GM12878 (cell line): ENCODE results near the gene CRYBA1. TPM values are rescaled to one million over a fixed set of nuclear protein-coding genes. Genes with fewer than 3 reads are reported as not detected.

ENCODE experiments used
- polyA plus RNA-seq, 11 experiments: library from polyadenylated mRNA; depleted of rRNA in 4 of 11; unstranded in 6 of 11; stranded (reverse) in 5 of 11; fragments of >200 nt; fragmentation: Nextera tagmentation in 4 of 11; fragmentation: Illumina TruSeq in 1 of 11; extraction: Ambion mirVana in 4 of 11; extraction: Trizol in 1 of 11; gene quantifications; 1 replicate in 1 of 11; 2 replicates in 10 of 11; pipeline versions ENCODE4 v1.2.1 to v1.2.3, GENCODE V29; 2011 to 2016; ENCODE audit warnings: inconsistent platforms in 2 of 11, missing spikeins in 2 of 11, low read depth in 1 of 11
- total RNA-seq, 4 experiments: library from RNA; depleted of rRNA in 3 of 4; stranded (reverse); fragments of >200 nt in 3 of 4; fragmentation: Illumina TruSeq in 1 of 4; extraction: Trizol in 1 of 4; gene quantifications; 2 replicates each; pipeline versions ENCODE4 v1.2.1 to v1.2.3, GENCODE V29; 2013 to 2021

The CRYBA1 gene
- total and polyA plus RNA-seq, 10 of the 15 experiments (the other 5 are each of a cell fraction or from before 2014, with no cell fraction given) = not detected

Other genes starting within 250 kb of the CRYBA1 start
- gene SEZ6, start 240.8 kb upstream of the CRYBA1 start, total RNA-seq (2014; rRNA removed) = not detected in 2 replicates
- not detected in 2 replicates for gene SEZ6, start 240.8 kb upstream of the CRYBA1 start, total RNA-seq (2014; rRNA removed; fragmentation: Illumina TruSeq; extraction: Trizol)
- gene SEZ6, start 240.8 kb upstream of the CRYBA1 start, total RNA-seq (2021) = not detected in 2 replicates
- not detected in 2 replicates for gene SEZ6, start 240.8 kb upstream of the CRYBA1 start, polyA plus RNA-seq (2011; rRNA removed)
- gene SEZ6, start 240.8 kb upstream of the CRYBA1 start, polyA plus RNA-seq (2014; fragmentation: Illumina TruSeq; extraction: Trizol) = 0.09 TPM in 1 of 2 replicates, not detected in the other
- under 1 TPM; 0.05 to 0.24 TPM for gene SEZ6, start 240.8 kb upstream of the CRYBA1 start, polyA plus RNA-seq (2014; fragmentation: Nextera tagmentation; extraction: Ambion mirVana)
- 0.09 and 0.23 TPM in 2 replicates for gene SEZ6, start 240.8 kb upstream of the CRYBA1 start, polyA plus RNA-seq (2014; rRNA removed)
- gene SEZ6, start 240.8 kb upstream of the CRYBA1 start, polyA plus RNA-seq (2016; fragmentation: Nextera tagmentation; extraction: Ambion mirVana) = under 1 TPM; 0.36 to 0.87 TPM
- gene PIPOX, start 203.7 kb upstream of the CRYBA1 start, total RNA-seq (2014; rRNA removed) = 0.56 and 1.1 TPM in 2 replicates
- 0.67 and 0.83 TPM in 2 replicates for gene PIPOX, start 203.7 kb upstream of the CRYBA1 start, total RNA-seq (2014; rRNA removed; fragmentation: Illumina TruSeq; extraction: Trizol)
- 1.1 and 1.7 TPM in 2 replicates for gene PIPOX, start 203.7 kb upstream of the CRYBA1 start, total RNA-seq (2021)
- 1.3 and 1.4 TPM in 2 replicates for gene PIPOX, start 203.7 kb upstream of the CRYBA1 start, polyA plus RNA-seq (2011; rRNA removed)
- gene PIPOX, start 203.7 kb upstream of the CRYBA1 start, polyA plus RNA-seq (2014; fragmentation: Illumina TruSeq; extraction: Trizol) = 0.22 and 1.3 TPM in 2 replicates
- gene PIPOX, start 203.7 kb upstream of the CRYBA1 start, polyA plus RNA-seq (2014; fragmentation: Nextera tagmentation; extraction: Ambion mirVana) = under 1 TPM in 1 of 2 experiments, not detected in 1; 0.26 TPM
- 0.32 and 0.65 TPM in 2 replicates for gene PIPOX, start 203.7 kb upstream of the CRYBA1 start, polyA plus RNA-seq (2014; rRNA removed)
- under 1 TPM; 0.30 to 0.48 TPM for gene PIPOX, start 203.7 kb upstream of the CRYBA1 start, polyA plus RNA-seq (2016; fragmentation: Nextera tagmentation; extraction: Ambion mirVana)
- 42.8 and 43.5 TPM in 2 replicates for gene MYO18A, start 66.5 kb upstream of the CRYBA1 start, total RNA-seq (2014; rRNA removed)
- 21.5 and 24.4 TPM in 2 replicates for gene MYO18A, start 66.5 kb upstream of the CRYBA1 start, total RNA-seq (2014; rRNA removed; fragmentation: Illumina TruSeq; extraction: Trizol)
- 60.9 and 66.0 TPM in 2 replicates for gene MYO18A, start 66.5 kb upstream of the CRYBA1 start, total RNA-seq (2021)
- 4.6 and 9.8 TPM in 2 replicates for gene MYO18A, start 66.5 kb upstream of the CRYBA1 start, polyA plus RNA-seq (2011; rRNA removed)
- 23.0 and 31.3 TPM in 2 replicates for gene MYO18A, start 66.5 kb upstream of the CRYBA1 start, polyA plus RNA-seq (2014; fragmentation: Illumina TruSeq; extraction: Trizol)
- gene MYO18A, start 66.5 kb upstream of the CRYBA1 start, polyA plus RNA-seq (2014; fragmentation: Nextera tagmentation; extraction: Ambion mirVana) = 1 to 10 TPM; 2.9 to 3.9 TPM
- 31.2 and 42.9 TPM in 2 replicates for gene MYO18A, start 66.5 kb upstream of the CRYBA1 start, polyA plus RNA-seq (2014; rRNA removed)
- gene MYO18A, start 66.5 kb upstream of the CRYBA1 start, polyA plus RNA-seq (2016; fragmentation: Nextera tagmentation; extraction: Ambion mirVana) = 10 to 100 TPM; 23.2 to 24.6 TPM
- 26.2 and 30.8 TPM in 2 replicates for gene NUFIP2, start 47.3 kb downstream of the CRYBA1 start, total RNA-seq (2014; rRNA removed)
- gene NUFIP2, start 47.3 kb downstream of the CRYBA1 start, total RNA-seq (2014; rRNA removed; fragmentation: Illumina TruSeq; extraction: Trizol) = 32.1 and 32.3 TPM in 2 replicates
- 31.1 and 32.7 TPM in 2 replicates for gene NUFIP2, start 47.3 kb downstream of the CRYBA1 start, total RNA-seq (2021)
- gene NUFIP2, start 47.3 kb downstream of the CRYBA1 start, polyA plus RNA-seq (2011; rRNA removed) = 15.6 and 18.3 TPM in 2 replicates
- 25.4 and 31.1 TPM in 2 replicates for gene NUFIP2, start 47.3 kb downstream of the CRYBA1 start, polyA plus RNA-seq (2014; fragmentation: Illumina TruSeq; extraction: Trizol)
- gene NUFIP2, start 47.3 kb downstream of the CRYBA1 start, polyA plus RNA-seq (2014; fragmentation: Nextera tagmentation; extraction: Ambion mirVana) = 1 to 10 TPM; 4.3 to 5.2 TPM
- gene NUFIP2, start 47.3 kb downstream of the CRYBA1 start, polyA plus RNA-seq (2014; rRNA removed) = 13.3 TPM in 2 replicates
- 1 to 10 TPM; 3.7 to 5.1 TPM for gene NUFIP2, start 47.3 kb downstream of the CRYBA1 start, polyA plus RNA-seq (2016; fragmentation: Nextera tagmentation; extraction: Ambion mirVana)
- 16.2 and 17.8 TPM in 2 replicates for gene TAOK1, start 143.5 kb downstream of the CRYBA1 start, total RNA-seq (2014; rRNA removed)
- 18.1 and 19.3 TPM in 2 replicates for gene TAOK1, start 143.5 kb downstream of the CRYBA1 start, total RNA-seq (2014; rRNA removed; fragmentation: Illumina TruSeq; extraction: Trizol)
- gene TAOK1, start 143.5 kb downstream of the CRYBA1 start, total RNA-seq (2021) = 26.3 and 27.1 TPM in 2 replicates
- gene TAOK1, start 143.5 kb downstream of the CRYBA1 start, polyA plus RNA-seq (2011; rRNA removed) = 18.6 and 27.6 TPM in 2 replicates
- 15.1 and 18.1 TPM in 2 replicates for gene TAOK1, start 143.5 kb downstream of the CRYBA1 start, polyA plus RNA-seq (2014; fragmentation: Illumina TruSeq; extraction: Trizol)
- 1 to 10 TPM; 2.4 to 3.4 TPM for gene TAOK1, start 143.5 kb downstream of the CRYBA1 start, polyA plus RNA-seq (2014; fragmentation: Nextera tagmentation; extraction: Ambion mirVana)
- gene TAOK1, start 143.5 kb downstream of the CRYBA1 start, polyA plus RNA-seq (2014; rRNA removed) = 7.7 and 8.5 TPM in 2 replicates
- 1 to 10 TPM; 2.0 to 2.7 TPM for gene TAOK1, start 143.5 kb downstream of the CRYBA1 start, polyA plus RNA-seq (2016; fragmentation: Nextera tagmentation; extraction: Ambion mirVana)